ENCODE measurements around the gene MINDY3. TPM values are rescaled to one million over a fixed set of nuclear protein-coding genes. Genes with fewer than 3 reads are reported as not detected.

The MINDY3 gene
- total RNA-seq, 4 donors from 2014 or later, result 32.8 to 44.2 (median 38.2) TPM

- DNase-seq, result no peak
- Histone ChIP-seq H3K27ac (no peak overlapping the region), H3K36me3 (no peaks in the 10 kb centered on the region), H3K4me1 (no peaks in the 10 kb centered on the region), H3K9me3 (no peaks in the 10 kb centered on the region), H3K27me3 (no peaks in the 10 kb centered on the region), H3K4me3 (replicated peaks in 1 of 3) (no peak overlapping the region)
- WGBS, 2 donors, result 88 to 93% methylated on average over 5 of the region's 5 CpGs
- intact Hi-C loops (cut with DNase I), result no loop called here
- TF ChIP-seq POLR2A (IDR thresholded peaks at IDR 0.05) (no peak), CTCF (IDR thresholded peaks at IDR 0.05) (no peak)
These were observed 118.7 kb downstream of the MINDY3 start for GRCh38 chr10:15741581-15741980.

GRCh38 chr10:15740261-15740660, 120.0 kb downstream of the MINDY3 start:
- Histone ChIP-seq H3K27me3 (no peaks in the 10 kb centered on the region), H3K4me1 (no peaks in the 10 kb centered on the region), H3K27ac (no peak overlapping the region), H3K9me3 (no peaks in the 10 kb centered on the region), H3K4me3 (replicated peaks in 1 of 3) (no peak overlapping the region), H3K36me3 (no peaks in the 10 kb centered on the region)
- TF ChIP-seq POLR2A (IDR thresholded peaks at IDR 0.05) (no peak), CTCF (IDR thresholded peaks at IDR 0.05) (no peak)
- 91 to 95% methylated on average over 6 of the region's 6 CpGs for WGBS, 2 donors
- intact Hi-C loops (cut with DNase I), result no loop called here
- DNase-seq, result no peak

- H3K27ac ChIP-seq, result no peak overlapping the region
- DNase-seq, result no peak
- H3K4me3 ChIP-seq (replicated peaks in 1 of 3), result no peak overlapping the region
- TF ChIP-seq CTCF (IDR thresholded peaks at IDR 0.05) (no peak), POLR2A (IDR thresholded peaks at IDR 0.05) (no peak)
- intact Hi-C loops (cut with DNase I), result no loop called here
- no peaks in the 10 kb centered on the region for H3K9me3 ChIP-seq
- no peaks in the 10 kb centered on the region for H3K36me3 ChIP-seq
- H3K27me3 ChIP-seq, result no peaks in the 10 kb centered on the region
- H3K4me1 ChIP-seq, result no peaks in the 10 kb centered on the region
- WGBS, 2 donors, result 69 to 76% methylated on average over 9 of the region's 9 CpGs
These were observed 120.9 kb downstream of the MINDY3 start for GRCh38 chr10:15739254-15739970.

- intact Hi-C loops (cut with DNase I), result no loop called here
- Histone ChIP-seq H3K4me3 (replicated peaks in 1 of 3) (no peak overlapping the region), H3K27me3 (no peaks in the 10 kb centered on the region), H3K4me1 (no peaks in the 10 kb centered on the region), H3K27ac (no peak overlapping the region), H3K9me3 (no peaks in the 10 kb centered on the region), H3K36me3 (no peaks in the 10 kb centered on the region)
- no peak for DNase-seq
- no peak for TF ChIP-seq CTCF (IDR thresholded peaks at IDR 0.05)
- no peak for TF ChIP-seq POLR2A (IDR thresholded peaks at IDR 0.05)
- WGBS, 2 donors, result 71 to 78% methylated on average over 10 of the region's 10 CpGs
These were observed 121.9 kb downstream of the MINDY3 start for GRCh38 chr10:15738270-15738925.

GRCh38 chr10:15737656-15738055, 122.7 kb downstream of the MINDY3 start:
- H3K27me3 ChIP-seq, result no peaks in the 10 kb centered on the region
- TF ChIP-seq CTCF (IDR thresholded peaks at IDR 0.05) (no peak), POLR2A (IDR thresholded peaks at IDR 0.05) (no peak)
- no peak overlapping the region for H3K4me3 ChIP-seq (replicated peaks in 1 of 3)
- DNase-seq, result no peak
- H3K36me3 ChIP-seq, result no peaks in the 10 kb centered on the region
- intact Hi-C loops (cut with DNase I), result no loop called here
- WGBS, 2 donors, result 82 to 93% methylated on average over 5 of the region's 5 CpGs
- no peaks in the 10 kb centered on the region for H3K4me1 ChIP-seq
- H3K9me3 ChIP-seq, result no peaks in the 10 kb centered on the region
- no peak overlapping the region for H3K27ac ChIP-seq
